Activated naive CD8-positive, alpha-beta T cell treated with anti-CD3 and anti-CD28 coated beads for 36 hours (primary cell): ENCODE measurements around the gene PBRM1. TPM values are rescaled to one million over a fixed set of nuclear protein-coding genes. Genes with fewer than 3 reads are reported as not detected.

Experiments used
- DNase-seq: peaks from one replicate; pipeline ENCODE4 v3.0.0; 2021
- H3K27ac Mint-ChIP-seq: one replicate; pipeline ENCODE4 v1.8.0; 2022; ENCODE audit warnings: mild to moderate bottlenecking, moderate library complexity, mixed read lengths
- H3K27me3 Mint-ChIP-seq: one replicate; pipeline ENCODE4 v1.8.0; 2022; ENCODE audit warnings: mild to moderate bottlenecking, mixed read lengths
- H3K36me3 Mint-ChIP-seq: one replicate; pipeline ENCODE4 v1.8.0; 2021; ENCODE audit warnings: mild to moderate bottlenecking, mixed read lengths
- H3K4me1 Mint-ChIP-seq: one replicate; pipeline ENCODE4 v1.8.0; 2021; ENCODE audit warnings: mixed read lengths
- H3K4me3 Mint-ChIP-seq: one replicate; pipeline ENCODE4 v1.8.0; 2022; ENCODE audit warnings: mild to moderate bottlenecking, moderate library complexity, mixed read lengths
- H3K9me3 Mint-ChIP-seq: one replicate; pipeline ENCODE4 v1.8.0; 2022; ENCODE audit warnings: mixed read lengths
- total RNA-seq, 2 experiments: library from RNA; stranded (reverse); gene quantifications; one replicate each; pipeline ENCODE4 v1.2.3, GENCODE V29; 2021

PBRM1 gene
- total RNA-seq, 2 experiments from 2014 or later, result 61.5 to 62.1 TPM

DNA sequence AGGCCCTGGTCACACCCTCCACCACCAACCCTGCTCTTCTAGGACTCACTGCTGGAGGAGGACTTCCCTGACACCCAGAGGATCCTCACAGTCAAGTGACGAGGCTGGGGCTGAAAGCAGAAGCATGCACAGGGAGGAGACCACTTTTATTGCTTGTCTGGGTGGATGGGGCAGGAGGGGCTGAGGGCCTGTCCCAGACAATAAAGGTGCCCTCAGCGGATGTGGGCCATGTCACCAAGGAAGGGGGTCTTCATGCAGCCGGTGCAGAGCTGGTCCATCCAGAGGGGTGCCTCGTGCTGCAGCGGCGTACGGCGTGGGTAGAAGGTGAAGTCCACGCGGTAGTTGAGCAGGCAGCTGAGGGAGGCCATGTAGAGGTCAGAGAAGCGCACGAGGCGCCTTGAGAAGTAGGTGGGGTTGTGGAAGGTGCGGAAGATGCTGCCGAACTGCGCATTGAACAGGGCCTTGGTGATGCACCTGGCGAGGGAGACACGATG, 161.4 kb downstream of the PBRM1 start:
- Mint-ChIP-seq H3K27ac (no peak overlapping the region), H3K4me3 (no peak overlapping the region), H3K27me3 (no peaks in the 10 kb centered on the region), H3K9me3 (no peaks in the 10 kb centered on the region), H3K36me3 (peaks cover 6% of the 10 kb centered on the region), H3K4me1 (no peaks in the 10 kb centered on the region)
- no peak for DNase-seq

DNA sequence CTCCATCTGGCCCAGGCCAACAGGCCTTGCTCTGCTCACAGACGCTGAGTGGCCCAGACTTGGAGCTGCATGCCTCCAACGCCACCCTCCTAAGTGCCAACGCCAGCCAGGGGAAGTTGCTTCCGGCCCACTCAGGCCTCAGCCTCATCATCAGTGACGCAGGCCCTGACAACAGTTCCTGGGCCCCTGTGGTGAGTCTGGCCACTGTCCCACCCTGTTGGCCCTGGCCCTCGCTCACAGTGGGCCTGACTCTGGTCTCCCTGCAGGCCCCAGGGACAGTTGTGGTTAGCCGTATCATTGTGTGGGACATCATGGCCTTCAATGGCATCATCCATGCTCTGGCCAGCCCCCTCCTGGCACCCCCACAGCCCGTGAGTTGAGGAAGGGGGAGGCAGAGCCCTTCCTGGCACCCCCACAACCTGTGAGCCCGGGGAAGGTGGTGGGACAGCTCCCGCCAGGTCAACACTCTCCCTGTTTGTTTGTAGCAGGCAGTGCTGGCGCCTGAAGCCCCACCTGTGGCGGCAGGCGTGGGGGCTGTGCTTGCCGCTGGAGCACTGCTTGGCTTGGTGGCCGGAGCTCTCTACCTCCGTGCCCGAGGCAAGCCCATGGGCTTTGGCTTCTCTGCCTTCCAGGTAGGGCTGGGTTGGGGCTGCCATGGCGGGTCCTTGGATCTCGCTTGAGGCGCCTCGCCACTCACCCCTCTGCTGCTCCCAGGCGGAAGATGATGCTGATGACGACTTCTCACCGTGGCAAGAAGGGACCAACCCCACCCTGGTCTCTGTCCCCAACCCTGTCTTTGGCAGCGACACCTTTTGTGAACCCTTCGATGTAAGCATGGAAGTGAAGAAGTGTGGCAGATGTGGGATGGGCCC, 162.1 kb downstream of the PBRM1 start:
- no peaks in the 10 kb centered on the region for H3K9me3 Mint-ChIP-seq
- H3K4me3 Mint-ChIP-seq, result no peak overlapping the region
- H3K27ac Mint-ChIP-seq, result no peak overlapping the region
- DNase-seq, result no peak
- H3K4me1 Mint-ChIP-seq, result no peaks in the 10 kb centered on the region
- H3K36me3 Mint-ChIP-seq, result peaks cover 6% of the 10 kb centered on the region
- H3K27me3 Mint-ChIP-seq, result no peaks in the 10 kb centered on the region

DNA sequence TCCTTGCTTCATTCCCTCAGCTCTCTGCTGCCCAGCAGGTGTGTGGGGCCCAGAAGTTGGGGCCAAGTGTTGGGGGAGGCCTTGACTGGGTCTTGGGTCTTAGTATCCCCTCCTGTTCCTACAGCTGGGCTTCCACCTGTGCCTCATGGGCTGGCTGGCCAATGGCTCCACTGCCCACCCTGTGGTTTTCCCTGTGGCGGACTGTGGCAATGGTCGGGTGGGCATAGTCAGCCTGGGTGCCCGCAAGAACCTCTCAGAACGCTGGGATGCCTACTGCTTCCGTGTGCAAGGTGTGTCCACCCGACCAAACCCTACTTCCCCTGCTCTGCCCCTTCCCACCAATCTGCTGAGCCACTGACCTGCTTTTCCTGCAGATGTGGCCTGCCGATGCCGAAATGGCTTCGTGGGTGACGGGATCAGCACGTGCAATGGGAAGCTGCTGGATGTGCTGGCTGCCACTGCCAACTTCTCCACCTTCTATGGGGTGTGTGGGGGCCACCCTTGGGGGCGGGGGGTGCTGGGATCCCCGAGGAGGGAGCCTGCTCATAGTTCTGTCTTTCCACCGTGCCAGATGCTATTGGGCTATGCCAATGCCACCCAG, 163.0 kb downstream of the PBRM1 start:
- Mint-ChIP-seq H3K4me1 (no peaks in the 10 kb centered on the region), H3K4me3 (no peak overlapping the region), H3K27me3 (no peaks in the 10 kb centered on the region), H3K27ac (no peak overlapping the region), H3K36me3 (peaks cover 6% of the 10 kb centered on the region), H3K9me3 (no peaks in the 10 kb centered on the region)
- DNase-seq, result no peak

DNA sequence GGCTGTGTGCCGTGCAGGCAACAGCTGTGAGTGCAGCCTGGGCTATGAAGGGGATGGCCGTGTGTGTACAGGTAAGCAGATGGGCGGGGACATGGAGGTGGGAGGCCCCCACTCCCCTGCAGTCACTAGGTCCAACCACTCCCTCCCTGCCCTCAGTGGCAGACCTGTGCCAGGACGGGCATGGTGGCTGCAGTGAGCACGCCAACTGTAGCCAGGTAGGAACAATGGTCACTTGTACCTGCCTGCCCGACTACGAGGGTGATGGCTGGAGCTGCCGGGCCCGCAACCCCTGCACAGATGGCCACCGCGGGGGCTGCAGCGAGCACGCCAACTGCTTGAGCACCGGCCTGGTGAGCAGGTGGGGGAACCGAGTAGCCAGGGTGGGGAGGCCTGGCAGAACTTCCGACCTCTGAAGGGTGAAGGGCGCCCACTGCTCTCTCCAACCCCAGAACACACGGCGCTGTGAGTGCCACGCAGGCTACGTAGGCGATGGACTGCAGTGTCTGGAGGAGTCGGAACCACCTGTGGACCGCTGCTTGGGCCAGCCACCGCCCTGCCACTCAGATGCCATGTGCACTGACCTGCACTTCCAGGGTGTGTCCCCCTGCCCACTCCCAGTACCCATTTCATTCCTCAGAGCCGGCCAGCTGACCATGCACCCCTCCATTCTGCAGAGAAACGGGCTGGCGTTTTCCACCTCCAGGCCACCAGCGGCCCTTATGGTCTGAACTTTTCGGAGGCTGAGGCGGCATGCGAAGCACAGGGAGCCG, 163.6 kb downstream of the PBRM1 start:
- Mint-ChIP-seq H3K27me3 (no peaks in the 10 kb centered on the region), H3K36me3 (peaks cover 6% of the 10 kb centered on the region)

DNA sequence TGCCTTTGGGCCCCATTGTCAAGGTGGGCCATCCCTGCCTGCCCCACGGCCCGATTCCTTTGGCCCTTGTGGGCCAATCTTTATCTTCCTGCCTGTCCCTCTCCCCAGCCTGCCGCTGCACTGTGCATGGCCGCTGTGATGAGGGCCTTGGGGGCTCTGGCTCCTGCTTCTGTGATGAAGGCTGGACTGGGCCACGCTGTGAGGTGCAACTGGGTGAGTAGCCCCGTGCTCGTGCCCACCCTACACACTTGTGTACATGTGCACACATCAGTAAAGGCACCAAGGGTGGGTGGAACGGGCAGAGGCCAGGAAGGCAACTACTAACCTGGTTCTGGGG, 164.3 kb downstream of the PBRM1 start:
- no peak overlapping the region for H3K4me3 Mint-ChIP-seq
- no peak for DNase-seq
- H3K9me3 Mint-ChIP-seq, result no peaks in the 10 kb centered on the region
- no peaks in the 10 kb centered on the region for H3K4me1 Mint-ChIP-seq
- no peaks in the 10 kb centered on the region for H3K27me3 Mint-ChIP-seq
- no peak overlapping the region for H3K27ac Mint-ChIP-seq
- peaks cover 6% of the 10 kb centered on the region for H3K36me3 Mint-ChIP-seq

More for the DNA sequence above, 163.6 kb downstream of the PBRM1 start:
- DNase-seq, result no peak
- Mint-ChIP-seq H3K27ac (no peak overlapping the region), H3K4me1 (no peaks in the 10 kb centered on the region), H3K9me3 (no peaks in the 10 kb centered on the region), H3K4me3 (no peak overlapping the region)

DNA sequence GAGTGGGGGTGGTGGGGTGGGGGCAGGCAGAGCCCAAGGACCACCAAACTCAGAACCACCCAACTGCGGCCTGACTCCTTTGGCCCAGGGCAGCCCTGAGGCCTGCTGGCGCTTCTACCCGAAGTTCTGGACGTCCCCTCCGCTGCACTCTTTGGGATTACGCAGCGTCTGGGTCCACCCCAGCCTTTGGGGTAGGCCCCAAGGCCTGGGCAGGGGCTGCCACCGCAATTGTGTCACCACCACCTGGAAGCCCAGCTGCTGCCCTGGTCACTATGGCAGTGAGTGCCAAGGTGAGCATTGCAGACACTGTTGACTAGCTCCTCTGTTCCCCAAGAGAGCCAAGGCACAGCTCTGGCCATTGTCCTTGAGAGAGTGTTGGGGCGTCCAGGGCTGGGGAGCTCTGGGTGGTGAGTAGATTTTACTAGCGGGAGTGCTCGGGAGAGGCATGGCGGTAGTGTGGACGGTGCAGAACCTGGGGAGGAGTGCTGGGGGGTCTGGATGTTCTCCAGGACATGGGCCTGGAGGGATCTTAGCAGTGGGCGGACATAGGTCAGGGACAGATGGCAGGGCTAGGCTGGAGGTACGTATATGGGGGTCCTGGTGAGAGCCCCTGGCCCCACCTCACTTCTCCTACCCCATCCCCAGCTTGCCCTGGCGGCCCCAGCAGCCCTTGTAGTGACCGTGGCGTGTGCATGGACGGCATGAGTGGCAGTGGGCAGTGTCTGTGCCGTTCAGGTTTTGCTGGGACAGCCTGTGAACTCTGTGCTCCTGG, 164.8 kb downstream of the PBRM1 start:
- no peak overlapping the region for H3K4me3 Mint-ChIP-seq
- H3K27me3 Mint-ChIP-seq, result no peaks in the 10 kb centered on the region
- H3K27ac Mint-ChIP-seq, result no peak overlapping the region
- peaks cover 6% of the 10 kb centered on the region for H3K36me3 Mint-ChIP-seq
- H3K9me3 Mint-ChIP-seq, result no peaks in the 10 kb centered on the region
- no peak for DNase-seq
- no peaks in the 10 kb centered on the region for H3K4me1 Mint-ChIP-seq

DNA sequence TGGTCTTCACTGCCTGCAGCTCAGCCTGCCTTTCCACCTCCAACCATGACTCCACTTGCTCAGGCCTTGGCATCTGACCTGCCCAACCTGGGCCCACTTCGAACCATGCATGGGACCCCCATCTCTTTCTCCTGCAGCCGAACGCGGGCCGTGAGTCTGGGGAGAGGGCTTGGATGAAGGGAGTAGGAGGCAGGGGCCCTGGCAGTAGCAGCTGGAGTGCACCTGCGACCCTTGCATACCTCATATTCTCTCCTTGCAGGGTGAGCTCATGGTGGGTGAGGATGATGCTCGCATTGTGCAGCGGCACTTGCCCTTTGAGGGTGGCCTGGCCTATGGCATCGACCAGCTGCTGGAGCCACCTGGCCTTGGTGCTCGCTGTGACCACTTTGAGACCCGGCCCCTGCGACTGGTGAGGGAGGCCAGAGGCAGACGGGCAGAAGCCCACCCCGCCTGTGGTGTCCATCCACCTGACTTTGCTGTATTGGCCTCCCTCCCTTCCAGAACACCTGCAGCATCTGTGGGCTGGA, 165.5 kb downstream of the PBRM1 start:
- H3K36me3 Mint-ChIP-seq, result peaks cover 6% of the 10 kb centered on the region
- H3K27ac Mint-ChIP-seq, result no peak overlapping the region
- H3K27me3 Mint-ChIP-seq, result no peaks in the 10 kb centered on the region
- DNase-seq, result no peak
- no peaks in the 10 kb centered on the region for H3K4me1 Mint-ChIP-seq
- no peaks in the 10 kb centered on the region for H3K9me3 Mint-ChIP-seq
- no peak overlapping the region for H3K4me3 Mint-ChIP-seq

DNA sequence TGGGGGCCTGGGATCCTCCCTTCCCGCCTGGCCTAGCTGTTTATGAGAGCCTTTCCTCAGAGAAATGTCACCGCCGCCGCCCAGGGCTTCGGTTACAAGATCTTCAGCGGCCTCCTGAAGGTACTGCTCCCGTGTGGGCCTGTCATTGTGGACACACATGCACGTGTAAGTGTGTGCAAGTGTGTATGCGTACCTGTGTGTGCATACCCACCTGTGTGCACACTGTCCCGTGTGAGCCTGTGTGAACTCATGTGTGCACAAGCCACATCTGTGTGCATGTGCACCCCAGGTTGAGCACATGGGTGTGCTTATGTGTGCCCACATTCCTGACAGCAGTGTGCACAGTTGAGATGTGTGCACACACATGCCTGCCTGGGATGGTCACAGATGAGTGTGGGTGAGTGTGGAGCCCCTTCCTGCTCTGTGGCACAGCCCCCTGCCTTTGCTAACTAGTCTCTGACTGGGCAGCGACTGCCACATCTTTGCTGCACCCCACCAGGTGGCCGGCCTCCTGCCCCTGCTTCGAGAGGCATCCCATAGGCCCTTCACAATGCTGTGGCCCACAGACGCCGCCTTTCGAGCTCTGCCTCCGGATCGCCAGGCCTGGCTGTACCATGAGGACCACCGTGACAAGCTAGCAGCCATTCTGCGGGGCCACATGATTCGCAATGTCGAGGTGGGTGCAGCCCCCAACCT, 166.1 kb downstream of the PBRM1 start:
- DNase-seq, result no peak
- no peak overlapping the region for H3K27ac Mint-ChIP-seq
- H3K27me3 Mint-ChIP-seq, result no peaks in the 10 kb centered on the region
- H3K4me3 Mint-ChIP-seq, result no peak overlapping the region
- peaks cover 6% of the 10 kb centered on the region for H3K36me3 Mint-ChIP-seq
- H3K9me3 Mint-ChIP-seq, result no peaks in the 10 kb centered on the region
- H3K4me1 Mint-ChIP-seq, result no peaks in the 10 kb centered on the region

DNA sequence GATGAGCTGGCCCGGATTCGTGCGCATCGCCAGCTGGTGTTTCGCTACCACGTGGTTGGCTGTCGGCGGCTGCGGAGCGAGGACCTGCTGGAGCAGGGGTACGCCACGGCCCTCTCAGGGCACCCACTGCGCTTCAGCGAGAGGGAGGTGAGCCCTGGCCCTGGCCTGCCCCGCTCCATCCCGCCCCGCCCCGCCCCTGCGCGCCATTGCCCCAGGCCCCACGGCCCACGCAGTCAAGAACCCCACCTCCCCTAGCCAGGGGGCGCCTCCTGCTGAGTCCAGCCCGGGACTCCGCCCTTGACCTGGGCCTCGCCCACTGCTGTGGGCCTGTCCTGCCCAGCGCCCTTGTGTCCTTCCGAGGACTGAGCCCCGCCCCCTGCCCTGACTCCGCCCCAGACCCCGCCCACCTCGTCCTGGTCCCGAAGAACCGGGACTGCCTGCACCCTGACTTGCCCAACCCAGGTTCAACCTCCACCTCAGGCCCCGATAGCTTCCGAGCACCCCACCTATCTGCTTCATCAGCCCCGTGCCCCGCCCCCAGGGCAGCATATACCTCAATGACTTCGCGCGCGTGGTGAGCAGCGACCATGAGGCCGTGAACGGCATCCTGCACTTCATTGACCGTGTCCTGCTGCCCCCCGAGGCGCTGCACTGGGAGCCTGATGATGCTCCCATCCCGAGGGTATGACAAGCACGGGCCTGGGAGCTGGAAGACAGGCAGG, 166.8 kb downstream of the PBRM1 start:
- Mint-ChIP-seq H3K27ac (no peak overlapping the region), H3K27me3 (no peaks in the 10 kb centered on the region), H3K4me1 (no peaks in the 10 kb centered on the region), H3K4me3 (no peak overlapping the region), H3K9me3 (no peaks in the 10 kb centered on the region), H3K36me3 (no peaks in the 10 kb centered on the region)
- DNase-seq, result no peak

DNA sequence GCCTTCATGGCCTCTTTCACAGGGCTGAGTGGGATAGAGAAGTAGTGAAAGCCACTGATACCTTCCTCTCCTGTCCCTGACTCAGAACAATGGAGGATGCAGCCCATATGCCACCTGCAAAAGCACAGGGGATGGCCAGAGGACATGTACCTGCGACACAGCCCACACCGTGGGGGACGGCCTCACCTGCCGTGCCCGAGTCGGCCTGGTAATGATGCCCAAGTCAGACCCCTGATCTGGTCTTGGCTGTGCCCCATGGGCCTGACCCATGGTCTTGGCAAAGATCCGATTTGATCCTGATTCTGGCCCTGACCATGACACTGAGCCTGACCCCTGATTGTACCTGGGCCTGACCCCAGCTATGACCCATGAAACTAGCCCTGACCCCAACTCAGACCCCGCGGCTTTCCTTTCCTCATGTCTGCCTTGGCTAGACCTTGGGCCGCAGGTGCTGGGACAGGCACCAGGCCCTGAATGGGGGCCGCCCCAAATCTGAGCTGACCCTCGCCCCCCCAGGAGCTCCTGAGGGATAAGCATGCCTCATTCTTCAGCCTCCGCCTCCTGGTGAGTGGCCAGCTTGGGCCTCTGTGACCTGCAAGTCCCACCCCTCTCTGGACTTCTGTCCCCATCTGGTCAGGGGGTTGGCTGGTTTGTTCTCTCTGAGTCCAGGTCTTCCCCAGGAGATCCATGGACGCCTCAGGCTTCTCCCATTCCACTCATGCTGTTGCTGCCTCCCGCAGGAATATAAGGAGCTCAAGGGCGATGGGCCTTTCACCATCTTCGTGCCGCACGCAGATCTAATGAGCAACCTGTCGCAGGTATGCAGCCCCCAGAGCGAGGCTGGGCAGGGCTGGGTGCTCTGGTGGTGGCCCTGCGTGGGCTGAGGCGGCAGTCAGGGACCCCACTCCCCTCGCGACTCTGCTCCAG, 167.7 kb downstream of the PBRM1 start:
- H3K27ac Mint-ChIP-seq, result no peak overlapping the region
- H3K4me3 Mint-ChIP-seq, result no peak overlapping the region
- H3K27me3 Mint-ChIP-seq, result no peaks in the 10 kb centered on the region
- H3K36me3 Mint-ChIP-seq, result no peaks in the 10 kb centered on the region
- H3K9me3 Mint-ChIP-seq, result no peaks in the 10 kb centered on the region
- DNase-seq, result no peak
- H3K4me1 Mint-ChIP-seq, result no peaks in the 10 kb centered on the region

DNA sequence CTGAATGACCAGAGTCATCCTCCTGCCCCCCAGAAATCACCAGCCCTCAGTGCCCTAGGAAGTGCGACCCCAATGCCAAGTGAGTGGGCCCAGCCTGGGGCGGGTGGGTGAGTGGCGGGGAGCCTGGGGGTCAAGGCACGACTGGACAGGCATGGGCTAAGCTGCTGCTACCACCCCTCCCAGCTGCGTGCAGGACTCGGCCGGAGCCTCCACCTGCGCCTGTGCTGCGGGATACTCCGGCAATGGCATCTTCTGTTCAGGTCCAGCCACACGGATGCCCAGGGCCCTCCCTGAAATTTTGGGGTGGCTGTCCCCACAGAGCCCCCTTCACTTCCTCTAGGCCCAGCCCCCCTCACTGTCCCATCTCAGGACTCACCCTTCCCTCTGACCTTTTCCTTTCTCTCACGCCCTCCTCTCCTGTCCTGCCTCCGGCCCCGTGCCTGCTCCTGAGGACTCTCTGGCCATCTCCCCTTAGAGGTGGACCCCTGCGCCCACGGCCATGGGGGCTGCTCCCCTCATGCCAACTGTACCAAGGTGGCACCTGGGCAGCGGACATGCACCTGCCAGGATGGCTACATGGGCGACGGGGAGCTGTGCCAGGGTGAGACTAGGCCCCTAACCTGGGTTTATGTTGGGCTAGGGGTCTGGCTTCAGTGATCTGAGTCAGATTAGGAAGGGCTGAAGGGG, 169.1 kb downstream of the PBRM1 start:
- Mint-ChIP-seq H3K4me1 (no peaks in the 10 kb centered on the region), H3K27ac (no peak overlapping the region), H3K4me3 (no peak overlapping the region), H3K9me3 (no peaks in the 10 kb centered on the region), H3K36me3 (no peaks in the 10 kb centered on the region), H3K27me3 (no peaks in the 10 kb centered on the region)
- DNase-seq, result no peak

DNA sequence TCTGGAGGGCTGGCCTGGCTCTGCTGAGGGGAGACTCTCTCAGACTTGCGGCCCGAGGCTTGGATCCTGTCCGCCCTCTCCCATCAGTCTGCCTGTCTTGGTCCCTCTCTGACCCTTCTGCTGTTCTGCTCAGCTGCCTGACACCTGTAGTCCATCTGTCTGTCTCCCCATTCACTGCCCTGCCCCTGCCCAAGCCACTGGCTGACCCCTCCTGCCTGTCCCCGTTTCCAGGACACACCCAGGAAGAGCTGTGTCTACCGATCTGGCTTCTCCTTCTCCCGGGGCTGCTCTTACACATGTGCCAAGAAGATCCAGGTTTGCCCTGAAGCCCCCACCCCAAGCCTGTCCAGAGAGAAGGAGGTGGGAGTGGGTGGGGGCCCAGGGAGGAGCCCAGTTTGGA, 170.5 kb downstream of the PBRM1 start:
- Mint-ChIP-seq H3K4me1 (no peaks in the 10 kb centered on the region), H3K27ac (no peak overlapping the region), H3K27me3 (no peaks in the 10 kb centered on the region), H3K4me3 (no peak overlapping the region), H3K9me3 (no peaks in the 10 kb centered on the region), H3K36me3 (no peaks in the 10 kb centered on the region)
- DNase-seq, result no peak
